HG03095 (cell line): ENCODE data around the gene PAM16.

Experiments
- ATAC-seq: cut with Tn5 transposase; IDR thresholded peaks from one replicate; pipeline ENCODE4 v1.9.1; 2021; ENCODE audit warnings: moderate library complexity; ENCODE audit not compliant: unreplicated experiment

The PAM16 gene

DNA sequence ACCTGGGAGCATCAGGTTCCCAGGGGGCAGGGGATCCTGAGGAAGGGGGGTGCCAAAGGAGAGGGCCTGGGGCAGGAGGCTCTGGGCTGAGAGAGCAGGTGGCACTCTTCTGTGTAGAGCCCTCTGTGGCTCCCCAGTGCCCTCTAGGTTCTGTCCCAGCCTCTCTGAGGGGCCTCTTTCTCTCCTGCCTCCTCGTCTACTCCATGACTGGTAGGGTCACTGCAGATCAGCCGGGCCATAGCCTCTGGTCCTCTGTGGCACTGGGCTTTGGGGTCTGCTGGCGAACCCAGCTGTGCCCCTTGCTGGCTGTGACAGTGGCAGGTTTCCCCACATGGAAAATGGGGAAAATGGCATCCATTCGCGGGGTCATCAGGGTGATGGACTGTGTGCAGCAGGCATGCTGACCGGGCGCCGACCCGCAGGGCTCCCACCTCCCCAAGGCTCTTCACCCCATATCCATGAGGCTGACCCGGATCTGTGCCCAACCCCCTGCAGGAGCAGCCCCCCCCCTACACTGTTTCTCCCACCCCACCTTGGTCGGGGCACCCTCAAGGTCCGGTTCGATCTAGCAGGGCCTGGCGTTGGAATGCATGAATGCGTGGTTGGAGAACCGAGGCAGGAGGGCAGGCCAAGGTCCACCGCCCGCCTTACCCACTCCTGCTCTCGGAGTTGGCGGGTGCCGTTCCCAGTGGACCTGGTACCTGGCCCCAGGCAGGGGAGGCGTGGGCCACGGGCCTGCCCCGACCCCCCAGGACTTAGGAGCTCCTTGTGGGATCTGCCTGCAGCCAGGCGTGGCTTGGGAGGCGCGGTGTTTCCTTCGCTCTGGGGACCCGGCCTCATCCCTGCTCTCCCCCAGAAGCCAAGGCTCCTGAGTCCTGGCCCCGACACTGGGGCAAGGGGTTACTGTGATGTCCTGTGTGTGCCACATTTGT lies 28.7 kb downstream of the PAM16 start:
- ATAC-seq, result no peak

- ATAC-seq, result no peak
These were observed 29.6 kb downstream of the PAM16 start for GRCh38 chr16:4321286-4322120.

GRCh38 chr16:4320571-4321137 lies 30.5 kb downstream of the PAM16 start:
- ATAC-seq, result no peak

- no peak for ATAC-seq
These were observed 31.4 kb downstream of the PAM16 start for GRCh38 chr16:4319454-4320421.

- ATAC-seq, result no peak
These were observed 32.2 kb downstream of the PAM16 start for GRCh38 chr16:4318967-4319366.

DNA sequence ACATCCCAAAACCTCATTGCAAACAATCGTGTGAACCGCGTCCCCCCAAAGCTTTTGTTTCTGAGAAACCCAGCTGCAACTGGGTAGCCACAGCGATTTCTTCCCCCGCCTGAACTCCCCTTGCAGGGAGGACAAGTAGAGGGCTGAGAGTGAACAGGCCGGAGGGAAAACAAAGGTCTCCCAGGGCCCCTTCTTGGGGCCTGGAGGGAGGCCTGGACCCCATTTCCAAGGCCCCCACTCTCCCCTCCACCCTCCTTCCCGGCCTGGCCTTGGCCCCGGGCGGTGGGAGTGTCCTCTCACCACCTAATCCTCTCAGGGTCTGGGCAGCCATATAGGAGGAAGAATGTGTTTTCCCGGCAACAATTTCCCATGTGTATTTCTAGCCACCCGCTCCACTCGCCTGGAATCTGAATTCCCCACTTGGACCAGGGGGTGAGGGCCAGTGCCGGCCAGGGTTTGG lies 32.6 kb downstream of the PAM16 start:
- ATAC-seq, result no peak

GRCh38 chr16:4317532-4318450 lies 33.3 kb downstream of the PAM16 start:
- no peak for ATAC-seq

- no peak for ATAC-seq
These were observed 34.1 kb downstream of the PAM16 start for GRCh38 chr16:4316864-4317531.

- no peak for ATAC-seq
These were observed 34.8 kb downstream of the PAM16 start for GRCh38 chr16:4316108-4316863.

DNA sequence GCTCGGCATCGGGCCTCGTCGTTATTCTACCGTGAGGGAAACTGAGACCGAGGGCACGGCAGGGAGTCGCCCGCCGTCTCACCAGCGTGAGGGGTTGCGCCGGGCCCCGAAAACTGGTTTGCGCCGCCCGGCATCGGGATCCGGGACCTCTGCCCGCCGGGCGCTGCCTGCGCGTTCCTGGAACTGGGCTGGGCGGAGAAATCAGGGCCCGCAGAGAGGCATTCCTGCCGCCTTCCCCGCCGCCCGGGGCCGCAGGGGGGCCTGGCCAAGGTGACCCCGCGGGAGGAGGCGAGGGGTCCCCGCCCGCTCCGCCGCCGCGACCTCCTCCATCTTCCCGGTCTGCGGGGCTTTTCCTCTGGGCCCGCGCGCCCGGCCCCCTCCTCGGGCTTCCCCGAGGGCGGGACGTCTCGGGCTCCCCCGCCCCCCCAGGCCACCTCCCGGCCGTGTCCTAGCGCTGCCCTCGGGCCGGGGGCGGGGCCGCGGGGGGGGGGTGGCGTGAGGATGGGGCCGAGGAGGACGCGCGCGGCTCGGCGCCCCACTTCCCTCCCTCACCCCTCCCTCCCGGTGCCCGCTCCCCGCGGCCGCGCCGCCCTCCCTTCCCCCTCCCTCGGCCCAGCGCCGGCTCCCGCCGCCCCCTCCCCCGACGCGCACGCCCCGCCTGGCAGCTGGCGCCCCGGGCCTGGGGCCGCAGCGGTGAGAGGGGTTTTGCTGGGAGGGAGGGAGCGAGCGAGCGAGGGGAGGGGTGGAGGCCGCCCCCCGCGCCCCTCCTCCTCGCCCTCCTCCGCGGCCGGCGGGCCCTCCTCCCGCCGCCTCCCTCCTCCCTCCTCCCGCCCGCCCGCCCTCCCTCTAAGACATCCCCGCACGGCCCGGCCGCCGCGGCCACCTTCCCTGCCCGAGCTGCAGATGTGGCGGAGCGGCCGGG lies 35.7 kb downstream of the PAM16 start, which contains the start of gene GLIS2:
Gene GLIS2, plus strand, starts transcription at position 882 of the 922 bp plus-strand sequence. CDS start 16,214 bp downstream, outside the sequence.
- ATAC-seq, result no peak

DNA sequence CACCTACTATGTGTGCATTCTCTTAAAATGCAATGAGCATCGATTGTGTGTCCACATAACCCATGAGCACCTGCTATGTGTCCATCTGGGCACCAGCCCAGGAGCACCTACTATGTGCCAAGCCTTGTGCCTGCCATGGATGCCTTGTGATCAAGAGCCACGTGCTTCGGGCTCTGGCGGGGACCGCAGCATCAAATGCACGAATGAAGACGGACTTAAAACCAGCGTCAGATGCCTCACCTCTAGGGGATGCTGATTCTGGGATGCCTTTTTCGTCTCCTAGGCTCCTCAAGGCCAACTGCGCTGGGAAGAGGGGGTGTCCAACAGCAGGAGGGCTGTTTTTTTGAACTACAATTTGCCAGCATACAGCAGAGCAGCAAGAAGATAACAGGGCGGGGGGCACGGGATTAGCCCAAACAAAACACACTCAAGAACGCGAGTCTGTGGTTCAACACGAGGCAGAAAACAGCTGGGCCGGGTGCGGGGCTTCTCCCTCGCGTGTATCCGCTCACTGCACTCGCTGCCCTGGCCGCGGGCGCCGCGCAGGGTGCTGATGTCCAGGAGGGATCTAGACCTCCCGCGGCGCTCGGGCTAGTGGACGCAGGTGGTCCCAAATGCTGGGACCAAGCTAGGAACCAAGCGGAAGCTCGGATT lies 36.5 kb downstream of the PAM16 start:
- no peak for ATAC-seq

DNA sequence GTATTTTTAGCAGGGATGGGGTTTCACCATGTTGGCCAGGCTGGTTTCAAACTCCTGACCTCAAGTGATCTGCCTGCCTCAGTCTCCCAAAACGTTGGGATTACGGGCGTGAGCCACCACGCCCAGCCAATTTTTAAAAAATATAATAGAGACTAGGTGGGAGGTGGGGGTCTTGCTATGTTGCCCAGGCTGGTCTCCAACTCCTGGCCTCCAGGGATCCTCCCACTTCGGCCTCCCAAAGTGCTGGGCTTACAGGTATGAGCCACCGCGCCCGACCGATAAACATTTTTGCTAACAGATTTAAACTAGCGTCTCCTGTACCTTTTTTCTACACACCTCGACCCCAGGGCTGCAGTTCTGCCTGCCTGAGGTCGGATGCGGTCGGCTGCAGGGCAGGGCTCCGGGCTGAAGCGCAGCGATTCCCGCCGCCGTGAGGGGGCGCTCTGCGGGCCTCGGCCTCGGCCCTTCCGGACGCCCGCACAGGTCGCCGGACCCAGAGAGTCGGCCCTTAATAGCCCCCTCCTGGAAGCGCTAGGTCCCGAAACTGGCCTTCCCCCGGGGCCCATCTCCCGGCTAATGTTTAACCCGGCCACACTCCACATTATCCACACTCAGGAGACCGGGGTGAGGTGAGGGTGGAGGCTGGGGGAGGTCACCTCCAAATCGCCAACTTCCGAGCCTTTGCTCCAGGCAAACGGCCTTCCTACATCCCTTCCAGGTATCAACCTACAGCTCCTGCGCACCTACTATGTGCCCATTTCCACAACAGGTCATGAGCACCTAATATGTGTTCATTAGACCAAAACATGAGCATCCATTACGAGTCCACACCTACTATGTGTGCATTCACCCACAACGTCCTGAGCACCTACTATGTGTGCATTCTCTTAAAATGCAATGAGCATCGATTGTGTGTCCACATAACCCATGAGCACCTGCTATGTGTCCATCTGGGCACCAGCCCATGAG lies 37.3 kb downstream of the PAM16 start:
- ATAC-seq, result no peak

DNA sequence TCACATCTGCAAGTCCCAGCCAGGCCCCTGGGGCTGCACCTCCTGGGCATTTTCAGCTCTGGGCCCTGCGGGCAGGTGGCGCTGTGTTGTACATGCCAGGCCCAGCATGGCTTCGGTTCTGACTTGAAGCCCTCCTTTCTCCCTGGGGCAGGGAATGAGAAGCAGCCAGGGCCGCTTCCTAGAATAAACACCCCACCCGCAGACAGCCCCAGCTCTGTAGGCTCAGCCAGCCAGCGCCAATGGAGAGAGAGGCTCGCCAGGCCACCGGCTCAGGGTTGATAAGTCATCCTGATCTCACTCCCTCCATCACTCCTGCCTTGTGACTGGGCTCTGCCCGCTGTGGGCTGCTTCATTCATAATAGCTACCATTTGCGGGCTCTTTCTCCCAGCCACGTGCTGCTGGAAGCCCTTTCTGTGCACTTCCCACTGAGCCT lies 41.3 kb downstream of the PAM16 start:
- ATAC-seq, result no peak

- no peak for ATAC-seq
These were observed 41.9 kb downstream of the PAM16 start for GRCh38 chr16:4309102-4309832.
